K562 treated with DMSO at 1 percent for 48 hours (cell line): ENCODE results near the gene OR1Q1. TPM values are rescaled to one million over a fixed set of nuclear protein-coding genes. Genes with fewer than 3 reads are reported as not detected.

Experiments
- total RNA-seq: library from RNA; unstranded; fragments of 300-600 nt; gene quantifications from 2 replicates; pipeline ENCODE4 v1.2.3, GENCODE V29; 2022; ENCODE audit warnings: low replicate concordance; ENCODE audit errors: extremely low read depth

Gene OR1Q1
- not detected in 2 replicates for total RNA-seq

GRCh38 chr9:122614362-122614761 lies at the start of gene OR1Q1:
Gene OR1Q1, plus strand, starts transcription at chr9:122614738. Its CDS starts 0 bp downstream, at chr9:122614738.

GRCh38 chr9:122583284-122583683 lies 31.3 kb upstream of the OR1Q1 start, which contains the start of gene OR1L8:
Gene OR1L8, minus strand, starts transcription at chr9:122583384. Its CDS starts 14,907 bp downstream, at chr9:122568477.

GRCh38 chr9:122657527-122657926 lies 43.0 kb downstream of the OR1Q1 start, which contains the start of gene OR1B1:
Gene OR1B1, minus strand, starts transcription at chr9:122657627.

GRCh38 chr9:122661416-122661815 lies 46.9 kb downstream of the OR1Q1 start, which contains the start of gene OR1L1:
Gene OR1L1, plus strand, starts transcription at chr9:122661716. Its CDS starts 0 bp downstream, at chr9:122661716.

Other genes with a start within 250 kb of the OR1Q1 start
- not detected in 2 replicates for gene PTGS1, start 243.7 kb upstream of the OR1Q1 start, total RNA-seq
- not detected in 2 replicates for gene OR1J1, start 136.8 kb upstream of the OR1Q1 start, total RNA-seq
- gene OR1J2, start 103.9 kb upstream of the OR1Q1 start, total RNA-seq, result not detected in 2 replicates
- not detected in 2 replicates for gene OR1J4, start 95.6 kb upstream of the OR1Q1 start, total RNA-seq
- not detected in 2 replicates for gene OR1N1, start 87.4 kb upstream of the OR1Q1 start, total RNA-seq
- not detected in 2 replicates for gene OR1N2, start 61.6 kb upstream of the OR1Q1 start, total RNA-seq
- not detected in 2 replicates for gene OR1L8, start 31.4 kb upstream of the OR1Q1 start, total RNA-seq
- not detected in 2 replicates for gene OR1B1, start 42.9 kb downstream of the OR1Q1 start, total RNA-seq
- not detected in 2 replicates for gene OR1L1, start 47.0 kb downstream of the OR1Q1 start, total RNA-seq
- not detected in 2 replicates for gene OR1L3, start 60.4 kb downstream of the OR1Q1 start, total RNA-seq
- not detected in 2 replicates for gene OR1L4, start 109.3 kb downstream of the OR1Q1 start, total RNA-seq
- gene OR1L6, start 127.6 kb downstream of the OR1Q1 start, total RNA-seq, result not detected in 2 replicates
- not detected in 2 replicates for gene OR5C1, start 174.2 kb downstream of the OR1Q1 start, total RNA-seq
- not detected in 2 replicates for gene OR1K1, start 185.4 kb downstream of the OR1Q1 start, total RNA-seq
- gene PDCL, start 213.8 kb downstream of the OR1Q1 start, total RNA-seq, result not detected in 2 replicates